ENCODE measurements around the gene TRIM43.
"Not testable (repeated sequence)": the region's sequence is repeated elsewhere in the genome, so short reads cannot be mapped to it uniquely, and the experiment has no call there.

GRCh38 chr2:95648894-95649544 is 57.2 kb downstream of the TRIM43 start:
- TF ChIP-seq CTCF (IDR thresholded peaks at IDR 0.05; ENCODE audit: low read length); EZH2phosphoT487 (IDR thresholded peaks at IDR 0.05; ENCODE audit: low read length); EZH2 (optimal IDR thresholded peaks at IDR 0.05; ENCODE audit: low read depth, low read length): not testable (repeated sequence)

Data from MM.1S (cell line).